ENCODE results near the gene ARHGAP24. TPM values are rescaled to one million over a fixed set of nuclear protein-coding genes. Genes with fewer than 3 reads are reported as not detected.

ARHGAP24 gene
- total RNA-seq, 1 experiment from 2014 or later = 17.4 TPM

DNA sequence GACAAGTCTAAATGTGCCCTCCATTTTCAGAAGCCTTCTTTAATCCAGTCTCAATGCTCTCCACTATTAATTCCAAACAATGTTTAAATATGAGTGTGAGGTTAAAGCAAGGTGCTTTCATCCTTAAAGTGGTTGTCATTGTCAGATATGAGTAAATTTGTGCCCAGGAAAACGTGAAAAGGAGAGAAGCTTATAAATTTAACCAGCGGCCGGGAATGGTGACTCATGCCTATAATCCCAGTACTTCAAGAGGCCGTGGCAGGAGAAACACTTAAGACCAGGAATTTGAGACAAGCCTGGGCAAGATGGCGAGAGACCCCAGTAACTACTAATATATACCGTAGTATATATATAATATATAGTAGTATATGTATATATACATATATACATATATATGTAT, 270.0 kb downstream of the ARHGAP24 start:
- H3K4me1 ChIP-seq (ENCODE audit: control insufficient read depth, insufficient read depth, low read length) = peaks cover 67% of the 10 kb centered on the region
- ChIA-PET POLR2A (no interaction called here), CTCF (interaction anchor here (0.5 kb wide), 1 partner anchor 270 kb away, joined by 4 read pairs; no protein-coding TSS in a partner anchor)
- TF ChIP-seq POLR2AphosphoS5 (IDR thresholded peaks at IDR 0.05; ENCODE audit: low read depth, low read length) (no peak), TCF7L2 (IDR thresholded peaks at IDR 0.05; ENCODE audit: low read depth, low read length) (no peak), SIN3A (IDR thresholded peaks at IDR 0.05; ENCODE audit: borderline replicate concordance, insufficient read depth, low read depth, low read length) (no peak)
- TF ChIP-seq, protein P1, sequence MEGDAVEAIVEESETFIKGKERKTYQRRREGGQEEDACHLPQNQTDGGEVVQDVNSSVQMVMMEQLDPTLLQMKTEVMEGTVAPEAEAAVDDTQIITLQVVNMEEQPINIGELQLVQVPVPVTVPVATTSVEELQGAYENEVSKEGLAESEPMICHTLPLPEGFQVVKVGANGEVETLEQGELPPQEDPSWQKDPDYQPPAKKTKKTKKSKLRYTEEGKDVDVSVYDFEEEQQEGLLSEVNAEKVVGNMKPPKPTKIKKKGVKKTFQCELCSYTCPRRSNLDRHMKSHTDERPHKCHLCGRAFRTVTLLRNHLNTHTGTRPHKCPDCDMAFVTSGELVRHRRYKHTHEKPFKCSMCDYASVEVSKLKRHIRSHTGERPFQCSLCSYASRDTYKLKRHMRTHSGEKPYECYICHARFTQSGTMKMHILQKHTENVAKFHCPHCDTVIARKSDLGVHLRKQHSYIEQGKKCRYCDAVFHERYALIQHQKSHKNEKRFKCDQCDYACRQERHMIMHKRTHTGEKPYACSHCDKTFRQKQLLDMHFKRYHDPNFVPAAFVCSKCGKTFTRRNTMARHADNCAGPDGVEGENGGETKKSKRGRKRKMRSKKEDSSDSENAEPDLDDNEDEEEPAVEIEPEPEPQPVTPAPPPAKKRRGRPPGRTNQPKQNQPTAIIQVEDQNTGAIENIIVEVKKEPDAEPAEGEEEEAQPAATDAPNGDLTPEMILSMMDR (IDR thresholded peaks at IDR 0.05) = no peak
- TF ChIP-seq, protein P2, sequence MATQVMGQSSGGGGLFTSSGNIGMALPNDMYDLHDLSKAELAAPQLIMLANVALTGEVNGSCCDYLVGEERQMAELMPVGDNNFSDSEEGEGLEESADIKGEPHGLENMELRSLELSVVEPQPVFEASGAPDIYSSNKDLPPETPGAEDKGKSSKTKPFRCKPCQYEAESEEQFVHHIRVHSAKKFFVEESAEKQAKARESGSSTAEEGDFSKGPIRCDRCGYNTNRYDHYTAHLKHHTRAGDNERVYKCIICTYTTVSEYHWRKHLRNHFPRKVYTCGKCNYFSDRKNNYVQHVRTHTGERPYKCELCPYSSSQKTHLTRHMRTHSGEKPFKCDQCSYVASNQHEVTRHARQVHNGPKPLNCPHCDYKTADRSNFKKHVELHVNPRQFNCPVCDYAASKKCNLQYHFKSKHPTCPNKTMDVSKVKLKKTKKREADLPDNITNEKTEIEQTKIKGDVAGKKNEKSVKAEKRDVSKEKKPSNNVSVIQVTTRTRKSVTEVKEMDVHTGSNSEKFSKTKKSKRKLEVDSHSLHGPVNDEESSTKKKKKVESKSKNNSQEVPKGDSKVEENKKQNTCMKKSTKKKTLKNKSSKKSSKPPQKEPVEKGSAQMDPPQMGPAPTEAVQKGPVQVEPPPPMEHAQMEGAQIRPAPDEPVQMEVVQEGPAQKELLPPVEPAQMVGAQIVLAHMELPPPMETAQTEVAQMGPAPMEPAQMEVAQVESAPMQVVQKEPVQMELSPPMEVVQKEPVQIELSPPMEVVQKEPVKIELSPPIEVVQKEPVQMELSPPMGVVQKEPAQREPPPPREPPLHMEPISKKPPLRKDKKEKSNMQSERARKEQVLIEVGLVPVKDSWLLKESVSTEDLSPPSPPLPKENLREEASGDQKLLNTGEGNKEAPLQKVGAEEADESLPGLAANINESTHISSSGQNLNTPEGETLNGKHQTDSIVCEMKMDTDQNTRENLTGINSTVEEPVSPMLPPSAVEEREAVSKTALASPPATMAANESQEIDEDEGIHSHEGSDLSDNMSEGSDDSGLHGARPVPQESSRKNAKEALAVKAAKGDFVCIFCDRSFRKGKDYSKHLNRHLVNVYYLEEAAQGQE (IDR thresholded peaks at IDR 0.05; ENCODE audit: insufficient read depth in 1 of 2, low read depth in 2 of 2, low read length in 1 of 2) = no peak
- no TSS peak for BruUV-seq (replicated peaks)
- no peak overlapping the region; a peak in 1 of 4 replicates for H3K4me3 ChIP-seq (ENCODE audit: low read depth in 2 of 2, low read length in 2 of 2)
- DNase-seq (ENCODE audit: low read depth, low spot score) (no peak), ATAC-seq (no peak)
- in situ Hi-C loops (cut with HindIII; ENCODE audit: low pct_unique_long_range_greater_than_20kb, low sequenced_read_pairs) = no loop called here
- no peaks in the 10 kb centered on the region for H3K36me3 ChIP-seq (ENCODE audit: control insufficient read depth, insufficient read depth, low read length)
- no peaks in the 10 kb centered on the region for H3K9me3 ChIP-seq (ENCODE audit: control insufficient read depth, insufficient read depth, low read depth, low read length)
- H3K27ac ChIP-seq (ENCODE audit: low read length) = peak overlapping the region; percentile 84
- intact Hi-C loops (cut with micrococcal nuclease; ENCODE audit: unreplicated experiment) = loop anchor here (5.0 to 10.0 kb wide), 4 partner anchors 258 to 758 kb away; no protein-coding TSS in a partner anchor
- H3K27me3 ChIP-seq (ENCODE audit: control insufficient read depth, insufficient read depth, low read length) = no peaks in the 10 kb centered on the region

DNA sequence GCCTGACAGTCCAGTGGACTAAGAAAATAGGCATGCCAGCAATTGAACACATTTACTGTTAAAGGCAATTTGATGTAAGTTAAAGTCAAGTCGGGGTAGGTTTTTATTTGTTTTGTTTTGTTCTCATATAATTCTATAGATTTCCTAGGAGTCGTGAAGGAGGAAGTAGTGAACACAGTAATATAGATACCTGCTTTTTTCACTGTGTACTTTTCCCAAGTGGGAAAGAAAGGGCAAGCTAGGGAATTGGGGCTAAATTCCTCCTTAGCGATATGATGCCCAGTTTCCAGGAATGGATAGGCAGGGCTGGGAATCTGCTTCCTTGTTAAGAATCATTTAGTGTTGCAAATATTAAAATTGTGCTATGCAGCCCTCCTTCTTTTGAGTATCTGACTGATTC, 271.0 kb downstream of the ARHGAP24 start:
- intact Hi-C loops (cut with micrococcal nuclease; ENCODE audit: unreplicated experiment) = loop anchor here (5.0 to 10.0 kb wide), 4 partner anchors 259 to 759 kb away; no protein-coding TSS in a partner anchor
- POLR2A ChIA-PET = no interaction called here

More for the DNA sequence above, 271.0 kb downstream of the ARHGAP24 start:
- DNase-seq (ENCODE audit: low read depth, low spot score) = no peak
- BruUV-seq (replicated peaks) = no TSS peak
- Histone ChIP-seq H3K4me3 (ENCODE audit: low read depth in 2 of 2, low read length in 2 of 2) (no peak overlapping the region), H3K9me3 (ENCODE audit: control insufficient read depth, insufficient read depth, low read depth, low read length) (no peaks in the 10 kb centered on the region), H3K36me3 (ENCODE audit: control insufficient read depth, insufficient read depth, low read length) (no peaks in the 10 kb centered on the region), H3K27me3 (ENCODE audit: control insufficient read depth, insufficient read depth, low read length) (no peaks in the 10 kb centered on the region), H3K27ac (ENCODE audit: low read length) (peak overlapping the region; percentile 84), H3K4me1 (ENCODE audit: control insufficient read depth, insufficient read depth, low read length) (peaks cover 63% of the 10 kb centered on the region)
- CTCF ChIA-PET = no interaction called here
- in situ Hi-C loops (cut with HindIII; ENCODE audit: low pct_unique_long_range_greater_than_20kb, low sequenced_read_pairs) = no loop called here
- no peak for TF ChIP-seq TCF7L2 (IDR thresholded peaks at IDR 0.05; ENCODE audit: low read depth, low read length)
- TF ChIP-seq POLR2AphosphoS5 (IDR thresholded peaks at IDR 0.05; ENCODE audit: low read depth, low read length) = no peak
- TF ChIP-seq, protein P1 (IDR thresholded peaks at IDR 0.05) = no peak
- no peak for TF ChIP-seq SIN3A (IDR thresholded peaks at IDR 0.05; ENCODE audit: borderline replicate concordance, insufficient read depth, low read depth, low read length)
- TF ChIP-seq, protein P2 (IDR thresholded peaks at IDR 0.05; ENCODE audit: insufficient read depth in 1 of 2, low read depth in 2 of 2, low read length in 1 of 2) = no peak
- ATAC-seq = no peak
